ENCODE measurements around the gene FAM209B.
"Not testable (repeated sequence)": the region's sequence is repeated elsewhere in the genome, so short reads cannot be mapped to it uniquely, and the experiment has no call there.

Gene FAM209B

GRCh38 chr20:56532946-56533345 is at the start of gene FAM209B:
FAM209B (plus strand) TSS chr20:56533246; CDS start chr20:56533342, 96 bp downstream.
- DNase-seq = not testable (repeated sequence)

- DNase-seq = no peak
These were observed 49.1 kb upstream of the FAM209B start for GRCh38 chr20:56483970-56484369.

- DNase-seq = no peak
These were observed 45.8 kb upstream of the FAM209B start for GRCh38 chr20:56487216-56487615.

GRCh38 chr20:56488566-56488965 is 44.5 kb upstream of the FAM209B start:
- no peak for DNase-seq

GRCh38 chr20:56501116-56501515 is 31.9 kb upstream of the FAM209B start:
- no peak for DNase-seq

GRCh38 chr20:56503916-56504315 is 29.1 kb upstream of the FAM209B start:
- DNase-seq = no peak

GRCh38 chr20:56504373-56505005 is 28.6 kb upstream of the FAM209B start:
- no peak for DNase-seq

GRCh38 chr20:56506103-56506502 is 26.9 kb upstream of the FAM209B start:
- no peak for DNase-seq

GRCh38 chr20:56511926-56512325 is 21.1 kb upstream of the FAM209B start:
- no peak for DNase-seq

GRCh38 chr20:56513161-56514150 is 19.6 kb upstream of the FAM209B start:
- DNase-seq = no peak

GRCh38 chr20:56516631-56517030 is 16.4 kb upstream of the FAM209B start:
- DNase-seq = no peak

GRCh38 chr20:56517211-56517610 is 15.8 kb upstream of the FAM209B start:
- no peak for DNase-seq

- DNase-seq = no peak
These were observed 15.4 kb upstream of the FAM209B start for GRCh38 chr20:56517641-56518040.

GRCh38 chr20:56518126-56518525 is 14.9 kb upstream of the FAM209B start:
- DNase-seq = no peak

GRCh38 chr20:56518721-56519398 is 14.2 kb upstream of the FAM209B start:
- DNase-seq = no peak

GRCh38 chr20:56519551-56519950 is 13.5 kb upstream of the FAM209B start:
- DNase-seq = no peak

- DNase-seq = no peak
These were observed 12.9 kb upstream of the FAM209B start for GRCh38 chr20:56520180-56520579.

- DNase-seq = not testable (repeated sequence)
These were observed 12.2 kb upstream of the FAM209B start for GRCh38 chr20:56520746-56521354.

GRCh38 chr20:56522311-56522710 is 10.7 kb upstream of the FAM209B start:
- DNase-seq = no peak

GRCh38 chr20:56524444-56524843 is 8.6 kb upstream of the FAM209B start, which contains the start of gene FAM209A:
FAM209A (plus strand) TSS chr20:56524744; CDS start chr20:56524809, 65 bp downstream.
- not testable (repeated sequence) for DNase-seq

GRCh38 chr20:56527521-56527920 is 5.5 kb upstream of the FAM209B start:
- no peak for DNase-seq

GRCh38 chr20:56537997-56538396 is 5.0 kb downstream of the FAM209B start:
- DNase-seq = no peak

- no peak for DNase-seq
These were observed 7.4 kb downstream of the FAM209B start for GRCh38 chr20:56540415-56540814.

All from activated naive CD4-positive, alpha-beta T cell treated with anti-CD3 and anti-CD28 coated beads, Interleukin-2, amount 50 U/mL, for 16 hours (primary cell).